HepG2 (cell line): ENCODE data around the gene SH3PXD2A.

ENCODE experiments used
- DNMT1 ChIP-seq: sonication (generic); formaldehyde crosslinking; IDR thresholded peaks from 2 replicates; pipeline ENCODE4 v1.5.1; 2020; ENCODE audit warnings: mild to moderate bottlenecking, missing genetic modification reagents
- TBL1XR1 ChIP-seq: fragments of 150-350 bp; IDR thresholded peaks from 2 replicates; pipeline ENCODE4 v1.6.1; 2014; ENCODE audit warnings: borderline replicate concordance, low read length; ENCODE audit not compliant: partially characterized antibody
- TF ChIP-seq, protein P1 (sequence below): sonication (generic); formaldehyde crosslinking; IDR thresholded peaks from 2 replicates; pipeline ENCODE4 v1.5.0; 2020; ENCODE audit warnings: mild to moderate bottlenecking, missing genetic modification reagents, moderate library complexity

- TF ChIP-seq TBL1XR1 (no peak), DNMT1 (CRISPR knock-in tag) (no peak)
- TF ChIP-seq, protein P1, sequence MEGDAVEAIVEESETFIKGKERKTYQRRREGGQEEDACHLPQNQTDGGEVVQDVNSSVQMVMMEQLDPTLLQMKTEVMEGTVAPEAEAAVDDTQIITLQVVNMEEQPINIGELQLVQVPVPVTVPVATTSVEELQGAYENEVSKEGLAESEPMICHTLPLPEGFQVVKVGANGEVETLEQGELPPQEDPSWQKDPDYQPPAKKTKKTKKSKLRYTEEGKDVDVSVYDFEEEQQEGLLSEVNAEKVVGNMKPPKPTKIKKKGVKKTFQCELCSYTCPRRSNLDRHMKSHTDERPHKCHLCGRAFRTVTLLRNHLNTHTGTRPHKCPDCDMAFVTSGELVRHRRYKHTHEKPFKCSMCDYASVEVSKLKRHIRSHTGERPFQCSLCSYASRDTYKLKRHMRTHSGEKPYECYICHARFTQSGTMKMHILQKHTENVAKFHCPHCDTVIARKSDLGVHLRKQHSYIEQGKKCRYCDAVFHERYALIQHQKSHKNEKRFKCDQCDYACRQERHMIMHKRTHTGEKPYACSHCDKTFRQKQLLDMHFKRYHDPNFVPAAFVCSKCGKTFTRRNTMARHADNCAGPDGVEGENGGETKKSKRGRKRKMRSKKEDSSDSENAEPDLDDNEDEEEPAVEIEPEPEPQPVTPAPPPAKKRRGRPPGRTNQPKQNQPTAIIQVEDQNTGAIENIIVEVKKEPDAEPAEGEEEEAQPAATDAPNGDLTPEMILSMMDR: no peak
Observed at GRCh38 chr10:103789771-103790201, 65.6 kb downstream of the SH3PXD2A start.
